ENCODE data around the gene PLGRKT. TPM values are rescaled to one million over a fixed set of nuclear protein-coding genes. Genes with fewer than 3 reads are reported as not detected.
A peak's percentile ranks its signal among the peaks of the same experiment; 100 is the strongest.

Gene PLGRKT
- total RNA-seq, 2 donors from 2014 or later, result 3.3 to 7.8 TPM

DNA sequence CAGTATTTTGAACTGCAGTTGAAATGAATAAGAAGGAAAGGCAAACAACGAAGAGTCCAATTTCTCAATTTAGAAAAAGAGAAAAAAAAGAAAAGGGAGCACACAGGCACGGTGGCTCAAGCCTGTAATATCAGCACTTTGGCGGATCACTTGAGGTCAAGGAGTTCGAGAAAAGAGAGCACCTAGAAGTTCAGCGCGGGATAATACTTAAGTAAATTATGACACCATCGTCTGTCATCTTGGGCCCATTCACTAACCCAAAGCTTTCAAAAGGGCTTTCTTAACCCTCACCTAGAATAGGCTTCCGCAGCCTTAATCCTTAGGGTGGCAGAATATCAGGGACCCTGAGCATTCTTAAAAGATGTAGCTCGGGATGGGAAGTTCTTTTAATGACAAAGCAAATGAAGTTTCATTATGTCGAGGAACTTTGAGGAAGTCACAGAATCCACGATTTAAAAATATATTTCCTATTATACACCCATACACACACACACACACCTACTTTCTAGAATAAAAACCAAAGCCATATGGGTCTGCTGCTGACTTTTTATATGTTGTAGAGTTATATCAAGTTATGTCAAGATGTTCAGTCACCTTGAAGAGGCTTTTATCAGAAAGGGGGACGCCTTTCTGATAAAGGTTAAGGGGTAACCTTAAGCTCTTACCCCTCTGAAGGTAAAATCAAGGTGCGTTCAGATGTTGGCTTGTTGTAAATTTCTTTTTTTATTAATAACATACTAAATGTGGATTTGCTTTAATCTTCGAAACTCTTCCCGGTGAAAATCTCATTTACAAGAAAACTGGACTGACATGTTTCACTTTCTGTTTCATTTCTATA is 12.0 kb upstream of the PLGRKT start:
- Histone ChIP-seq H3K4me1 (peaks cover 6% of the 10 kb centered on the region), H3K36me3 (replicated peaks in 1 of 2; ENCODE audit: insufficient read depth in 1 of 2, low read depth in 2 of 2) (no peaks in the 10 kb centered on the region), H3K27me3 (no peaks in the 10 kb centered on the region), H3K4me3 (peak overlapping the region; percentile 59 to 62), H3K9me3 (no peaks in the 10 kb centered on the region), H3K27ac (peak overlapping the region; percentile 40 to 92 (median 78))
- intact Hi-C loops (cut with DNase I), result no loop called here
- DNase-seq, result no peak
- WGBS, 2 donors, result 38% methylated on average over 15 of the region's 15 CpGs
- no peak for ATAC-seq
- no peak for TF ChIP-seq POLR2A (IDR thresholded peaks at IDR 0.05)
- TF ChIP-seq CTCF (IDR thresholded peaks at IDR 0.05), result no peak

GRCh38 chr9:5448461-5449435 is 11.0 kb upstream of the PLGRKT start:
- ATAC-seq (no peak), DNase-seq (no peak)
- no peaks in the 10 kb centered on the region for H3K27me3 ChIP-seq
- peaks cover 6% of the 10 kb centered on the region for H3K4me1 ChIP-seq
- H3K9me3 ChIP-seq, result no peaks in the 10 kb centered on the region
- peak overlapping the region in 2 of 4 donors; percentile 77 to 92 for H3K27ac ChIP-seq
- no peaks in the 10 kb centered on the region for H3K36me3 ChIP-seq (replicated peaks in 1 of 2; ENCODE audit: insufficient read depth in 1 of 2, low read depth in 2 of 2)
- WGBS, 2 donors, result 49 to 54% methylated on average over 5 of the region's 5 CpGs
- intact Hi-C loops (cut with DNase I), result no loop called here
- no peak for TF ChIP-seq POLR2A (IDR thresholded peaks at IDR 0.05)
- TF ChIP-seq CTCF (IDR thresholded peaks at IDR 0.05), result no peak
- H3K4me3 ChIP-seq, result no peak overlapping the region

GRCh38 chr9:5448016-5448415 is 10.3 kb upstream of the PLGRKT start:
- no peak for TF ChIP-seq CTCF (IDR thresholded peaks at IDR 0.05)
- no peak for TF ChIP-seq POLR2A (IDR thresholded peaks at IDR 0.05)
- Histone ChIP-seq H3K4me1 (peaks cover 6% of the 10 kb centered on the region), H3K27me3 (no peaks in the 10 kb centered on the region), H3K9me3 (no peaks in the 10 kb centered on the region), H3K4me3 (no peak overlapping the region), H3K36me3 (replicated peaks in 1 of 2; ENCODE audit: insufficient read depth in 1 of 2, low read depth in 2 of 2) (no peaks in the 10 kb centered on the region), H3K27ac (no peak overlapping the region)
- intact Hi-C loops (cut with DNase I), result no loop called here
- DNase-seq (no peak), ATAC-seq (no peak)
- 77 to 78% methylated on average over 2 of the region's 2 CpGs for WGBS, 2 donors

- intact Hi-C loops (cut with DNase I), result no loop called here
- no peaks in the 10 kb centered on the region for H3K27me3 ChIP-seq
- TF ChIP-seq POLR2A (IDR thresholded peaks at IDR 0.05) (no peak), CTCF (IDR thresholded peaks at IDR 0.05) (no peak)
- H3K36me3 ChIP-seq (replicated peaks in 1 of 2; ENCODE audit: insufficient read depth in 1 of 2, low read depth in 2 of 2), result no peaks in the 10 kb centered on the region
- H3K4me3 ChIP-seq, result no peak overlapping the region
- H3K9me3 ChIP-seq, result no peaks in the 10 kb centered on the region
- H3K4me1 ChIP-seq, result peaks cover 6% of the 10 kb centered on the region
- ATAC-seq, result no peak
- DNase-seq, result no peak
- no peak overlapping the region for H3K27ac ChIP-seq
- WGBS, 2 donors, result 75 to 81% methylated on average over 3 of the region's 3 CpGs
These were observed 9.6 kb upstream of the PLGRKT start for GRCh38 chr9:5447337-5447736.

Measured in body of pancreas (tissue), 4 donors.